SK-N-SH (cell line): ENCODE results near the gene USPL1. TPM values are rescaled to one million over a fixed set of nuclear protein-coding genes. Genes with fewer than 3 reads are reported as not detected.
"Not testable (repeated sequence)": the region's sequence is repeated elsewhere in the genome, so short reads cannot be mapped to it uniquely, and the experiment has no call there.

Source experiments
- CTCF ChIA-PET: fragments of 300-600, 350-600 bp; formaldehyde crosslinking; extraction: SDS; loops from one replicate; lab custom pipeline; 2021; lab: Yijun Ruan, JAX
- POLR2A ChIA-PET: fragments of 350-600 bp; sonication (Branson Sonifier 250); formaldehyde crosslinking; extraction: SDS; loops from one replicate; lab custom pipeline; 2020; ENCODE audit warnings: antibody characterized with exemption, inconsistent platforms; lab: Yijun Ruan, JAX
- DNase-seq: peaks from one replicate; pipeline ENCODE4 v3.0.0; 2012
- H2AFZ ChIP-seq: fragments of 200-600 bp; sonication (generic); 2 replicates; pipeline ENCODE4 v1.8.1; 2016; ENCODE audit warnings: antibody characterized with exemption, mild to moderate bottlenecking, low read depth
- H3F3A ChIP-seq: fragments of 200-600 bp; sonication (generic); replicated peaks from 2 replicates; pipeline ENCODE3; 2016; ENCODE audit warnings: antibody characterized with exemption, mild to moderate bottlenecking; ENCODE audit not compliant: insufficient read depth
- H3K27ac ChIP-seq, 2 experiments: fragments of 200-500 bp in 1 of 2; fragments of 200-600 bp in 1 of 2; sonication (Bioruptor generic) in 1 of 2; sonication (generic), shearing (Covaris generic) in 1 of 2; 2 replicates each; pipeline versions ENCODE4 v1.5.1 to v1.6.1; 2014 to 2016; ENCODE audit warnings: low read depth in 2 of 2, inconsistent platforms in 1 of 2, low read length in 1 of 2, mild to moderate bottlenecking in 1 of 2, mixed read lengths in 1 of 2
- H3K27me3 ChIP-seq: fragments of 200-600 bp; sonication (generic), shearing (Covaris generic); 2 replicates; pipeline ENCODE4 v1.6.1; 2016; ENCODE audit warnings: mixed run types; ENCODE audit not compliant: insufficient read depth
- H3K36me3 ChIP-seq, 2 experiments: fragments of 200-500 bp in 1 of 2; fragments of 200-600 bp in 1 of 2; sonication (Bioruptor generic) in 1 of 2; sonication (generic) in 1 of 2; replicated peaks in 1 of 2; 2 replicates each; pipeline versions ENCODE3 to v1.5.1; 2014 to 2016; ENCODE audit warnings: low read length in 1 of 2, mild to moderate bottlenecking in 1 of 2; ENCODE audit not compliant: insufficient read depth in 2 of 2, control insufficient read depth in 1 of 2
- H3K4me1 ChIP-seq, 2 experiments: fragments of 200-500 bp in 1 of 2; fragments of 200-600 bp in 1 of 2; sonication (Bioruptor generic) in 1 of 2; sonication (generic), shearing (Covaris generic) in 1 of 2; 2 replicates each; pipeline versions ENCODE4 v1.5.1 to v1.6.1; 2014 to 2016; ENCODE audit warnings: low read depth in 1 of 2, low read length in 1 of 2, mixed run types in 1 of 2; ENCODE audit not compliant: insufficient read depth in 2 of 2, control insufficient read depth in 1 of 2
- H3K4me2 ChIP-seq: fragments of 200-600 bp; sonication (generic), shearing (Covaris generic); 2 replicates; pipeline ENCODE4 v1.6.1; 2017; ENCODE audit warnings: mixed run types
- H3K4me3 ChIP-seq, 2 experiments: fragments of 200-500 bp in 1 of 2; fragments of 200-600 bp in 1 of 2; sonication (Bioruptor generic) in 1 of 2; sonication (generic), shearing (Covaris generic) in 1 of 2; 2 replicates each; pipeline versions ENCODE4 v1.5.1 to v1.8.1; 2014 to 2016; ENCODE audit warnings: low read depth in 2 of 2, inconsistent platforms in 1 of 2, low read length in 1 of 2, mild to moderate bottlenecking in 1 of 2, mixed read lengths in 1 of 2, moderate library complexity in 1 of 2
- H3K79me2 ChIP-seq: fragments of 200-600 bp; sonication (generic); 2 replicates; pipeline ENCODE4 v1.8.1; 2017; ENCODE audit warnings: mild to moderate bottlenecking; ENCODE audit not compliant: insufficient read depth
- H3K9ac ChIP-seq: fragments of 200-600 bp; sonication (generic); 2 replicates; pipeline ENCODE4 v1.6.1; 2017; ENCODE audit warnings: mixed run types
- H3K9me2 ChIP-seq: fragments of 200-600 bp; sonication (generic); 2 replicates; pipeline ENCODE4 v1.6.1; 2017; ENCODE audit warnings: mixed run types
- H3K9me3 ChIP-seq: fragments of 200-600 bp; sonication (generic); 2 replicates; pipeline ENCODE4 v1.6.1; 2017; ENCODE audit warnings: mixed run types, mild to moderate bottlenecking, moderate library complexity
- H4K20me1 ChIP-seq: fragments of 200-600 bp; sonication (generic); 2 replicates; pipeline ENCODE4 v1.6.1; 2017; ENCODE audit warnings: mild to moderate bottlenecking, mixed run types; ENCODE audit not compliant: insufficient read depth
- CHD2 ChIP-seq: fragments of 150-350 bp; IDR thresholded peaks from 2 replicates; pipeline ENCODE4 v1.6.1; 2018; ENCODE audit warnings: low read length; ENCODE audit not compliant: partially characterized antibody
- FOXJ3 ChIP-seq: sonication (generic); formaldehyde crosslinking; IDR thresholded peaks from 2 replicates; pipeline ENCODE4 v1.5.1; 2020; ENCODE audit warnings: mild to moderate bottlenecking, missing genetic modification reagents
- NRF1 ChIP-seq: IDR thresholded peaks from 2 replicates; pipeline ENCODE4 v1.6.1; 2012; ENCODE audit warnings: low read depth, mild to moderate bottlenecking, low read length
- RXRA ChIP-seq: IDR thresholded peaks from 2 replicates; pipeline ENCODE4 v1.4.0; 2012; ENCODE audit warnings: low read depth, mild to moderate bottlenecking, borderline replicate concordance
- TAF1 ChIP-seq: IDR thresholded peaks from 2 replicates; pipeline ENCODE4 v1.6.1; 2012; ENCODE audit warnings: low read depth, mild to moderate bottlenecking, low read length, moderate library complexity, borderline replicate concordance
- YY1 ChIP-seq: IDR thresholded peaks from 2 replicates; pipeline ENCODE4 v1.4.0; 2012; ENCODE audit warnings: low read depth, mild to moderate bottlenecking
- WGBS: methylation state at CpG from one replicate; pipeline ENCODE4 v1.1.6; 2017; ENCODE audit warnings: low lambda C conversion rate; 5-methylcytosine and 5-hydroxymethylcytosine counted together
- polyA plus RNA-seq, 3 experiments: library from polyadenylated mRNA; depleted of rRNA; stranded (reverse); fragments of >200 nt; gene quantifications; 2 replicates each; pipeline ENCODE4 v1.2.3, GENCODE V29; 2012
- TF ChIP-seq, protein P1 (sequence below): fragments of 200-600 bp; sonication (generic); IDR thresholded peaks from 2 replicates; pipeline ENCODE4 v1.6.1; 2017; ENCODE audit warnings: antibody characterized with exemption, mild to moderate bottlenecking, moderate library complexity
- TF ChIP-seq, protein P2 (sequence below): IDR thresholded peaks from 2 replicates; pipeline ENCODE4; 2012
- TF ChIP-seq, protein P3 (sequence below): IDR thresholded peaks from 2 replicates; pipeline ENCODE4 v1.4.0; 2012; ENCODE audit warnings: low read depth, borderline replicate concordance
- TF ChIP-seq, protein P4 (sequence below): IDR thresholded peaks from 2 replicates; pipeline ENCODE4 v1.6.1; 2012; ENCODE audit warnings: mild to moderate bottlenecking, low read depth, low read length, moderate library complexity

The USPL1 gene
- polyA plus RNA-seq, 1 of the 3 experiments (the other 2 are of a cell fraction), result 6.4 TPM

DNA sequence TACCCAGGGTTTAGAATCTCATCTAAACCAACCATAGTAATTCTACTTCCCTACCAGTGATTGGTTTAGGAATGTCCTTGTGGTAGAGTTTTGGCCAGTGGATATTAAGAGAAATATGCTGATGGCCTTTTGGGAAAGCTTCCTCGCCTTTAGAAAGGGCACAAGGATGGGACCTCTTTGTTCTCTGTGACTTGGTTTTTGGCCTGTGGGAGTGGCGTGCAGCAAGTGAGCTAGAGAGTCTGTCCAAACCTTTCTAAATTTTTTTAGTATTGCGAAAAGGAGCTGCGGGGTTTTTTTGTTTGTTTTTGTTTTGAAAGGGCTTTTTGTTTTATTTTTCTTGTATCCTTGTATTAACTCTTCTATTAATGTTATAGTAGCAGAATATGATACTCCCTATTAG is 20.6 kb downstream of the USPL1 start (continued):
- TF ChIP-seq RXRA (no peak), CHD2 (no peak), NRF1 (no peak)
- TF ChIP-seq, protein P1, sequence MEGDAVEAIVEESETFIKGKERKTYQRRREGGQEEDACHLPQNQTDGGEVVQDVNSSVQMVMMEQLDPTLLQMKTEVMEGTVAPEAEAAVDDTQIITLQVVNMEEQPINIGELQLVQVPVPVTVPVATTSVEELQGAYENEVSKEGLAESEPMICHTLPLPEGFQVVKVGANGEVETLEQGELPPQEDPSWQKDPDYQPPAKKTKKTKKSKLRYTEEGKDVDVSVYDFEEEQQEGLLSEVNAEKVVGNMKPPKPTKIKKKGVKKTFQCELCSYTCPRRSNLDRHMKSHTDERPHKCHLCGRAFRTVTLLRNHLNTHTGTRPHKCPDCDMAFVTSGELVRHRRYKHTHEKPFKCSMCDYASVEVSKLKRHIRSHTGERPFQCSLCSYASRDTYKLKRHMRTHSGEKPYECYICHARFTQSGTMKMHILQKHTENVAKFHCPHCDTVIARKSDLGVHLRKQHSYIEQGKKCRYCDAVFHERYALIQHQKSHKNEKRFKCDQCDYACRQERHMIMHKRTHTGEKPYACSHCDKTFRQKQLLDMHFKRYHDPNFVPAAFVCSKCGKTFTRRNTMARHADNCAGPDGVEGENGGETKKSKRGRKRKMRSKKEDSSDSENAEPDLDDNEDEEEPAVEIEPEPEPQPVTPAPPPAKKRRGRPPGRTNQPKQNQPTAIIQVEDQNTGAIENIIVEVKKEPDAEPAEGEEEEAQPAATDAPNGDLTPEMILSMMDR, result no peak
- TF ChIP-seq, protein P2, sequence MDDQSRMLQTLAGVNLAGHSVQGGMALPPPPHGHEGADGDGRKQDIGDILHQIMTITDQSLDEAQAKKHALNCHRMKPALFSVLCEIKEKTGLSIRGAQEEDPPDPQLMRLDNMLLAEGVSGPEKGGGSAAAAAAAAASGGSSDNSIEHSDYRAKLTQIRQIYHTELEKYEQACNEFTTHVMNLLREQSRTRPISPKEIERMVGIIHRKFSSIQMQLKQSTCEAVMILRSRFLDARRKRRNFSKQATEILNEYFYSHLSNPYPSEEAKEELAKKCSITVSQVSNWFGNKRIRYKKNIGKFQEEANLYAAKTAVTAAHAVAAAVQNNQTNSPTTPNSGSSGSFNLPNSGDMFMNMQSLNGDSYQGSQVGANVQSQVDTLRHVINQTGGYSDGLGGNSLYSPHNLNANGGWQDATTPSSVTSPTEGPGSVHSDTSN, result no peak

DNA sequence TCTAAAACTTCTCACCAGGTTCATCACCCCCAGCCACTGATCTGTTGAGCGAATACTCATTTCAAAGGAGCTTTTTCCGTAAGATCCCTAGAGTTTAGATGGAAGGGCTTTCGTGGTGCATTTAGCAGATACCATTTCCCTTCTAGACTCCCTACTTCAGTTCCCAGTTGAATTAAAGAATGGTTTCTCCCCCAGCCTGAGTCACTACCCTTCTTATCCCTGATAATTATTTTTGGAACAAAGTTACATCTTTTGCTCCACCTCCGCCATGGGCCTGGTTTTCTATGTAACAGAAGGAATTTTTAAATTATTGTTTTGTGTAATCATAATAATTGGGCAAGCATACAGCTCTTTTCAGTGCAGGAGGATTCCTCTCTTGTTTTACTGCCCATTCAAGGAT is 22.0 kb downstream of the USPL1 start:
- H3K79me2 ChIP-seq, result peaks cover 79% of the 10 kb centered on the region
- no peak overlapping the region; a peak in 1 of 4 replicates for H3K27ac ChIP-seq
- no peak for DNase-seq
- H3K4me1 ChIP-seq, result peaks cover 0 to 5% of the 10 kb centered on the region in 2 experiments; a peak in 3 of 4 replicates
- peaks cover 3% of the 10 kb centered on the region for H3F3A ChIP-seq
- ChIA-PET CTCF (interaction anchor here (1.8 kb wide), 1 partner anchor 28 kb away, joined by 4 read pairs; no protein-coding TSS in a partner anchor), POLR2A (no interaction called here)
- H4K20me1 ChIP-seq, result peaks cover 20% of the 10 kb centered on the region; the same call in 1 of the 2 replicates
- H3K36me3 ChIP-seq, result peaks cover 45 to 48% of the 10 kb centered on the region in 2 experiments
- H3K4me3 ChIP-seq, result no peak overlapping the region
- no peak overlapping the region for H3K4me2 ChIP-seq
- H3K9ac ChIP-seq, result no peak overlapping the region
- no peaks in the 10 kb centered on the region for H3K9me2 ChIP-seq
- TF ChIP-seq, protein P3, sequence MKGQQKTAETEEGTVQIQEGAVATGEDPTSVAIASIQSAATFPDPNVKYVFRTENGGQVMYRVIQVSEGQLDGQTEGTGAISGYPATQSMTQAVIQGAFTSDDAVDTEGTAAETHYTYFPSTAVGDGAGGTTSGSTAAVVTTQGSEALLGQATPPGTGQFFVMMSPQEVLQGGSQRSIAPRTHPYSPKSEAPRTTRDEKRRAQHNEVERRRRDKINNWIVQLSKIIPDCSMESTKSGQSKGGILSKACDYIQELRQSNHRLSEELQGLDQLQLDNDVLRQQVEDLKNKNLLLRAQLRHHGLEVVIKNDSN, result no peak
- TF ChIP-seq FOXJ3 (CRISPR knock-in tag) (no peak), CHD2 (no peak), YY1 (no peak), TAF1 (no peak)
- H2AFZ ChIP-seq, result no peak overlapping the region
- no peaks in the 10 kb centered on the region for H3K9me3 ChIP-seq
- 100% methylated on average over 4 of the region's 4 CpGs for WGBS
- no peaks in the 10 kb centered on the region for H3K27me3 ChIP-seq

DNA sequence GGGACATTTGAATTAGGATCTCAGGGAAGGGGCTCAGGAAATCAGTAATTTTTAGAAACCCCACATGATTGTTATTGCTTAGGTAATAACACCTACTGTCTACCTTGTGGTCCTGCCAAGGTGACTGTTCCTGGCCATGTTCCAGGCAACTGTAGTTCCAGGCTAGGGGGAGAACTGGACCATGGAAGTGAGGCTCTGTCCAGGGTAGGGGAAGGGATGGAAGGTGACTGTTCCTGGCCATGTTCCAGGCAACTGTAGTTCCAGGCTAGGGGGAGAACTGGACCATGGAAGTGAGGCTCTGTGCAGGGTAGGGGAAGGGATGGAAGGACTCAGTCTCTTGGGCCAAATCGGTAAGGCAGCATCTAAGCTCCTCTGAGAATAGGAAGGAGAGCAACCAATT is 23.5 kb downstream of the USPL1 start:
- H3F3A ChIP-seq, POLR2A ChIA-PET, H2AFZ ChIP-seq, H3K4me3 ChIP-seq, DNase-seq, H3K4me2 ChIP-seq, H3K27ac ChIP-seq, CTCF ChIA-PET, H3K9me2 ChIP-seq, H3K9me3 ChIP-seq, H3K4me1 ChIP-seq, H3K27me3 ChIP-seq, H3K9ac ChIP-seq: not testable (repeated sequence)
- peaks cover 49 to 56% of the 10 kb centered on the region in 2 experiments for H3K36me3 ChIP-seq
- H3K79me2 ChIP-seq, result peaks cover 66% of the 10 kb centered on the region
- TF ChIP-seq, protein P4, sequence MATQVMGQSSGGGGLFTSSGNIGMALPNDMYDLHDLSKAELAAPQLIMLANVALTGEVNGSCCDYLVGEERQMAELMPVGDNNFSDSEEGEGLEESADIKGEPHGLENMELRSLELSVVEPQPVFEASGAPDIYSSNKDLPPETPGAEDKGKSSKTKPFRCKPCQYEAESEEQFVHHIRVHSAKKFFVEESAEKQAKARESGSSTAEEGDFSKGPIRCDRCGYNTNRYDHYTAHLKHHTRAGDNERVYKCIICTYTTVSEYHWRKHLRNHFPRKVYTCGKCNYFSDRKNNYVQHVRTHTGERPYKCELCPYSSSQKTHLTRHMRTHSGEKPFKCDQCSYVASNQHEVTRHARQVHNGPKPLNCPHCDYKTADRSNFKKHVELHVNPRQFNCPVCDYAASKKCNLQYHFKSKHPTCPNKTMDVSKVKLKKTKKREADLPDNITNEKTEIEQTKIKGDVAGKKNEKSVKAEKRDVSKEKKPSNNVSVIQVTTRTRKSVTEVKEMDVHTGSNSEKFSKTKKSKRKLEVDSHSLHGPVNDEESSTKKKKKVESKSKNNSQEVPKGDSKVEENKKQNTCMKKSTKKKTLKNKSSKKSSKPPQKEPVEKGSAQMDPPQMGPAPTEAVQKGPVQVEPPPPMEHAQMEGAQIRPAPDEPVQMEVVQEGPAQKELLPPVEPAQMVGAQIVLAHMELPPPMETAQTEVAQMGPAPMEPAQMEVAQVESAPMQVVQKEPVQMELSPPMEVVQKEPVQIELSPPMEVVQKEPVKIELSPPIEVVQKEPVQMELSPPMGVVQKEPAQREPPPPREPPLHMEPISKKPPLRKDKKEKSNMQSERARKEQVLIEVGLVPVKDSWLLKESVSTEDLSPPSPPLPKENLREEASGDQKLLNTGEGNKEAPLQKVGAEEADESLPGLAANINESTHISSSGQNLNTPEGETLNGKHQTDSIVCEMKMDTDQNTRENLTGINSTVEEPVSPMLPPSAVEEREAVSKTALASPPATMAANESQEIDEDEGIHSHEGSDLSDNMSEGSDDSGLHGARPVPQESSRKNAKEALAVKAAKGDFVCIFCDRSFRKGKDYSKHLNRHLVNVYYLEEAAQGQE, result peak; percentile 58; the same call in 1 of the 2 replicates
- 64% methylated on average over 1 of the region's 1 CpG for WGBS
- peaks cover 13% of the 10 kb centered on the region; the same call in 1 of the 2 replicates for H4K20me1 ChIP-seq
